RWPE2 (cell line): ENCODE data around the gene DNMT1.
A peak's percentile ranks its signal among the peaks of the same experiment; 100 is the strongest.

Experiments used
- ATAC-seq: fragments of 200-7000 bp; cut with Tn5 transposase; 3 replicates; pipeline ENCODE4 v1.9.1; 2021; ENCODE audit warnings: low read depth
- DNase-seq: peaks from one replicate; pipeline ENCODE4 v3.0.0-alpha.2; 2020; ENCODE audit warnings: low spot score
- H3K27ac ChIP-seq: fragments of 450-650 bp; 2 replicates; pipeline ENCODE4 v1.5.1; 2017; ENCODE audit warnings: mild to moderate bottlenecking; ENCODE audit not compliant: poor library complexity, severe bottlenecking
- H3K27me3 ChIP-seq: fragments of 250-450 bp; sonication (Bioruptor Pico); 2 replicates; pipeline ENCODE4 v1.5.1; 2021; ENCODE audit warnings: mild to moderate bottlenecking, moderate library complexity; ENCODE audit not compliant: insufficient read depth, poor library complexity, severe bottlenecking
- H3K36me3 ChIP-seq: fragments of 250-450 bp; sonication (Bioruptor Pico); 2 replicates; pipeline ENCODE4 v1.5.1; 2020; ENCODE audit warnings: low read depth, mild to moderate bottlenecking, moderate library complexity
- H3K4me1 ChIP-seq: fragments of 250-450 bp; sonication (Bioruptor Pico); 2 replicates; pipeline ENCODE4 v1.5.1; 2021; ENCODE audit warnings: mild to moderate bottlenecking, moderate library complexity; ENCODE audit not compliant: insufficient read depth, poor library complexity, severe bottlenecking
- H3K4me3 ChIP-seq: fragments of 250-450 bp; sonication (Bioruptor Pico); 2 replicates; pipeline ENCODE4 v1.5.1; 2021; ENCODE audit warnings: mild to moderate bottlenecking, moderate library complexity; ENCODE audit not compliant: severe bottlenecking
- H3K9me3 ChIP-seq: fragments of 250-450 bp; sonication (Bioruptor Pico); 2 replicates; pipeline ENCODE4 v1.5.1; 2021; ENCODE audit warnings: mild to moderate bottlenecking, moderate library complexity; ENCODE audit not compliant: severe bottlenecking
- TF ChIP-seq, protein P1 (sequence below): fragments of 450-650 bp; IDR thresholded peaks from one replicate; pipeline ENCODE4 v1.5.1; 2017; ENCODE audit warnings: mild to moderate bottlenecking, moderate library complexity; ENCODE audit not compliant: poor library complexity, severe bottlenecking

Gene DNMT1

DNA sequence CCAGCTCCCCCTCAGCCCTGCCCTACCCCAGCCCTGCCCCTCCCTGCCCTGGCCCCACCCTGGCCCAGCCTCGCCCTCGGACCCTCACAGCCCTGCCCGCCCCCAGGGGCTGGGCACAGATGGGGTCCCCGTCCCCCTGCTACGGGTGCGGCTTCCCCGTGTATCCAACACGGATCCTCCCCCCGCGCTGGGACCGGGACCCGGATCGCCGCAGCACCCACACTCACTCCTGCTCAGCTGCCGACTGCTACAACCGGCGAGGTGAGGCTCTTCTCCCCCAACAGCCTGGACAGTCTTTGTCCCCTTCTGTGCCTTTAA is 103.4 kb downstream of the DNMT1 start:
- no peak overlapping the region for H3K27ac ChIP-seq
- H3K9me3 ChIP-seq = no peaks in the 10 kb centered on the region
- H3K36me3 ChIP-seq = peaks cover 25% of the 10 kb centered on the region
- TF ChIP-seq, protein P1, sequence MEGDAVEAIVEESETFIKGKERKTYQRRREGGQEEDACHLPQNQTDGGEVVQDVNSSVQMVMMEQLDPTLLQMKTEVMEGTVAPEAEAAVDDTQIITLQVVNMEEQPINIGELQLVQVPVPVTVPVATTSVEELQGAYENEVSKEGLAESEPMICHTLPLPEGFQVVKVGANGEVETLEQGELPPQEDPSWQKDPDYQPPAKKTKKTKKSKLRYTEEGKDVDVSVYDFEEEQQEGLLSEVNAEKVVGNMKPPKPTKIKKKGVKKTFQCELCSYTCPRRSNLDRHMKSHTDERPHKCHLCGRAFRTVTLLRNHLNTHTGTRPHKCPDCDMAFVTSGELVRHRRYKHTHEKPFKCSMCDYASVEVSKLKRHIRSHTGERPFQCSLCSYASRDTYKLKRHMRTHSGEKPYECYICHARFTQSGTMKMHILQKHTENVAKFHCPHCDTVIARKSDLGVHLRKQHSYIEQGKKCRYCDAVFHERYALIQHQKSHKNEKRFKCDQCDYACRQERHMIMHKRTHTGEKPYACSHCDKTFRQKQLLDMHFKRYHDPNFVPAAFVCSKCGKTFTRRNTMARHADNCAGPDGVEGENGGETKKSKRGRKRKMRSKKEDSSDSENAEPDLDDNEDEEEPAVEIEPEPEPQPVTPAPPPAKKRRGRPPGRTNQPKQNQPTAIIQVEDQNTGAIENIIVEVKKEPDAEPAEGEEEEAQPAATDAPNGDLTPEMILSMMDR = no peak
- no peak overlapping the region for H3K4me3 ChIP-seq
- ATAC-seq (no peak), DNase-seq (no peak)
- no peaks in the 10 kb centered on the region for H3K4me1 ChIP-seq
- H3K27me3 ChIP-seq = no peaks in the 10 kb centered on the region

DNA sequence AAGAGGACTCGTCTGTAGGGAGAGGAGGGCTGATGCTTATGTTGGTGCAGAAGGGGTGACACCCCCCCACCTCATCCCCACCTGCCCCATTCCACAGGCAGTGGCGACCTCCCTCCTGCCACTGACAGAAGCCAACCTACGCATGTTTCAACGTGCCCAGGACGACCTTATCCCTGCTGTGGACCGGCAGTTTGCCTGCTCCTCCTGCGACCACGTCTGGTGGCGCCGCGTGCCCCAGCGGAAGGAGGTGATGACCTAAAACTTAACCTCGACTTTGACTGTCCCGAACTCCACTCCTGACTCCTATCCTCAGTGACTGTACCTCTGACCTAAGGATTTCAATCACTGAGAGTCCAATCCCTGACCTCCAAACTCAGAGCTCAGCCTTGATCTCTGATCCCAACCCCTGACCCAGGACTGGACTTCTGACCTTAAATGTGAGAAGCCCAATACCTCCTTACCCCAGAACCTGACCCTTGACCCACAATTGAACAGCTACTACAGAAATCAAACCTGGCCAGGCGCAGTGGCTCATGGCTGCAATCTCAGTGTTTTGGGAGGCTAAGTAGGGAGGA is 104.9 kb downstream of the DNMT1 start:
- TF ChIP-seq, protein P1 = no peak
- Histone ChIP-seq H3K36me3 (peaks cover 25% of the 10 kb centered on the region), H3K27ac (no peak overlapping the region), H3K27me3 (no peaks in the 10 kb centered on the region), H3K9me3 (no peaks in the 10 kb centered on the region), H3K4me3 (no peak overlapping the region), H3K4me1 (no peaks in the 10 kb centered on the region)
- ATAC-seq (no peak), DNase-seq (no peak)

DNA sequence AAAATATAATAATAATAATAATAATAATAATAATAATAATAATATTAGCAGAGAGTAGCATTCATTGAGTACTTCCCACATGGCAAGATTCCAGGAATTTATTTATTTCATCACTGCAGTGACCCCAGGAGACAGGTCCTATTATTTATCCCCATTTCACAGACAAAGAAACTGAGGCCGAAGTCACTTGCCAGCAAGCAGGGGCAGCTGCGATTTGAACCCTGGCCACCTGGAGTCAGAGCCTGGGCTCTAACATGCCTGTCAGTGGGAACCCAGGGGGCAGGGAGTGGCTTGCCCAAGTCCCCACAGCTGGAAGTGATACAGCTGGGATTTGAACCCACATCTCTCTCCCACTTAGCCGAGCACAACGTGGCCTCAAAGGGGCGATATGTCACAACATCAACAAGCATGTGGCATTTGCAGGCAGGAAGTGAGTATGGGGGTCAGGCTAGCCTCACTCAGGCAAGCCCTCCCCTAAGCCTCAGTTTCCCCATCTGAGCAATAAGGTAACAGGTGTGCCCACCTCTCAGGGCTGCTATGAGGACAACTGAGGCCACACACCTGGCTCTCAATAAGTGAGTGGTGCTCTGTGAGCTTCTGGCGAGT is 105.7 kb downstream of the DNMT1 start:
- Histone ChIP-seq H3K9me3 (no peaks in the 10 kb centered on the region), H3K36me3 (peaks cover 25% of the 10 kb centered on the region), H3K27me3 (no peaks in the 10 kb centered on the region), H3K4me1 (no peaks in the 10 kb centered on the region), H3K4me3 (no peak overlapping the region), H3K27ac (no peak overlapping the region)
- TF ChIP-seq, protein P1 = no peak
- ATAC-seq (no peak), DNase-seq (no peak)

DNA sequence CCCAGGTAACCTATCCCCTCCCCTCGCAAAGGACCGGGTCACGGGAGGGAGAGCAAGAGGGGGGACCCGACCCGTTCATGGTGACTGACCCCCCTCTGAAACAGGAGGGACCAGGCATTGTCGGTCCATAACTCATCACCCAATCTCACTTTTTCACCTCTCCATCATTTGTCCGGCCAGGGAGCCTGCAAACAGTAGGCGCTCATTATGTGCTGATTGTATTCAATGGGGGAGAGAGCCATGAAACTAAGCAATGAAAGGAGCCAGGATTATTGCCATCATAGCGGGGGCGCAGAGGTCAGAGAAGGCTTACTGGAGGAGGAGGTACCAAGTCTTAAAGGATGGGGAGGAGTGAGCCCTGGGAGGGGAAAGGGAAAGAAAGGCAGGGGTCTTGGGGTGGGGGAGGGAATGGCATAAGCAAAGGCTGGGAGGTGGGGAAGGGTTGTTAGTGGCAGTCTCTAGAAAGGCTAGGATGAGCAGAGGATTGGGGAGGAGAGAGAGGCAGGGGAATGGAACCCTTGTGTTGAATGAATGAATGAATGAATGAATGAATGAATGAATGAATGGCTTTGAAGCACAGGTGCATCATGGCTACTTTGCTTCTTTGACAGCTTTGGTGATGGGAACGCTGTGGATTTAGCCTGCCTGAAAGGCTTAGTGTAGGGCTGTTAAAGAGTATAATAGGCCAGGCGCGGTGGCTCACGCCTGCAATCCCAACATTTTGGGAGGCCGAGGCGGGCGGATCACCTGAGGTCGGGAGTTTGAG is 107.3 kb downstream of the DNMT1 start:
- H3K4me3 ChIP-seq = peak overlapping the region; percentile 71
- peak overlapping the region; percentile 39 for H3K27ac ChIP-seq
- TF ChIP-seq, protein P1 = no peak
- H3K27me3 ChIP-seq = no peaks in the 10 kb centered on the region
- no peak for ATAC-seq
- DNase-seq = no peak
- peaks cover 19% of the 10 kb centered on the region for H3K36me3 ChIP-seq
- no peaks in the 10 kb centered on the region for H3K4me1 ChIP-seq
- no peaks in the 10 kb centered on the region for H3K9me3 ChIP-seq
